A673 (cell line): ENCODE results near the gene MGAT5.

Experiments
- EZH2 ChIP-seq: fragments of 200-600 bp; sonication (generic); IDR thresholded peaks from 2 replicates; pipeline ENCODE4 v1.6.1; 2017; ENCODE audit warnings: borderline replicate concordance, low read depth, mild to moderate bottlenecking, mixed read lengths, antibody characterized with exemption, low read length; ENCODE audit not compliant: poor library complexity, severe bottlenecking
- TF ChIP-seq, protein P1 (sequence below): fragments of 300-800, 200-600 bp; sonication (generic); conservative IDR thresholded peaks from 2 replicates; pipeline ENCODE4 v1.5.1; 2017; ENCODE audit warnings: low read depth, mild to moderate bottlenecking, antibody characterized with exemption, low read length, moderate library complexity, mixed read lengths

GRCh38 chr2:134416637-134417036 lies 162.8 kb downstream of the MGAT5 start:
- TF ChIP-seq, protein P1, sequence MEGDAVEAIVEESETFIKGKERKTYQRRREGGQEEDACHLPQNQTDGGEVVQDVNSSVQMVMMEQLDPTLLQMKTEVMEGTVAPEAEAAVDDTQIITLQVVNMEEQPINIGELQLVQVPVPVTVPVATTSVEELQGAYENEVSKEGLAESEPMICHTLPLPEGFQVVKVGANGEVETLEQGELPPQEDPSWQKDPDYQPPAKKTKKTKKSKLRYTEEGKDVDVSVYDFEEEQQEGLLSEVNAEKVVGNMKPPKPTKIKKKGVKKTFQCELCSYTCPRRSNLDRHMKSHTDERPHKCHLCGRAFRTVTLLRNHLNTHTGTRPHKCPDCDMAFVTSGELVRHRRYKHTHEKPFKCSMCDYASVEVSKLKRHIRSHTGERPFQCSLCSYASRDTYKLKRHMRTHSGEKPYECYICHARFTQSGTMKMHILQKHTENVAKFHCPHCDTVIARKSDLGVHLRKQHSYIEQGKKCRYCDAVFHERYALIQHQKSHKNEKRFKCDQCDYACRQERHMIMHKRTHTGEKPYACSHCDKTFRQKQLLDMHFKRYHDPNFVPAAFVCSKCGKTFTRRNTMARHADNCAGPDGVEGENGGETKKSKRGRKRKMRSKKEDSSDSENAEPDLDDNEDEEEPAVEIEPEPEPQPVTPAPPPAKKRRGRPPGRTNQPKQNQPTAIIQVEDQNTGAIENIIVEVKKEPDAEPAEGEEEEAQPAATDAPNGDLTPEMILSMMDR, result no peak
- no peak for TF ChIP-seq EZH2
